ENCODE measurements around the gene ZNF526.
A peak's percentile ranks its signal among the peaks of the same experiment; 100 is the strongest.

Gene ZNF526, protein sequence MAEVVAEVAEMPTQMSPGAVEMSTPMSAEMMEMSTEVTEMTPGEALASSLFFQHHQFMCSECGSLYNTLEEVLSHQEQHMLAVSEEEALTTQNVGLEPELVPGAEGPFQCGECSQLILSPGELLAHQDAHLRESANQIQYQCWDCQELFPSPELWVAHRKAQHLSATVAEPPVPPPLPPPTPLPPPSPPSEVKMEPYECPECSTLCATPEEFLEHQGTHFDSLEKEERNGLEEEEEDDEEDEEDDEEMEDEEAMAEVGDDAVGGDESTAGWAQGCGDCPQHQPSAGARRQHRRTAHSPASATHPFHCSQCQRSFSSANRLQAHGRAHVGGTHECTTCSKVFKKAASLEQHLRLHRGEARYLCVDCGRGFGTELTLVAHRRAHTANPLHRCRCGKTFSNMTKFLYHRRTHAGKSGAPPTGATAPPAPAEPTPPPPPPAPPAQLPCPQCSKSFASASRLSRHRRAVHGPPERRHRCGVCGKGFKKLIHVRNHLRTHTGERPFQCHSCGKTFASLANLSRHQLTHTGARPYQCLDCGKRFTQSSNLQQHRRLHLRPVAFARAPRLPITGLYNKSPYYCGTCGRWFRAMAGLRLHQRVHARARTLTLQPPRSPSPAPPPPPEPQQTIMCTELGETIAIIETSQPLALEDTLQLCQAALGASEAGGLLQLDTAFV

DNA sequence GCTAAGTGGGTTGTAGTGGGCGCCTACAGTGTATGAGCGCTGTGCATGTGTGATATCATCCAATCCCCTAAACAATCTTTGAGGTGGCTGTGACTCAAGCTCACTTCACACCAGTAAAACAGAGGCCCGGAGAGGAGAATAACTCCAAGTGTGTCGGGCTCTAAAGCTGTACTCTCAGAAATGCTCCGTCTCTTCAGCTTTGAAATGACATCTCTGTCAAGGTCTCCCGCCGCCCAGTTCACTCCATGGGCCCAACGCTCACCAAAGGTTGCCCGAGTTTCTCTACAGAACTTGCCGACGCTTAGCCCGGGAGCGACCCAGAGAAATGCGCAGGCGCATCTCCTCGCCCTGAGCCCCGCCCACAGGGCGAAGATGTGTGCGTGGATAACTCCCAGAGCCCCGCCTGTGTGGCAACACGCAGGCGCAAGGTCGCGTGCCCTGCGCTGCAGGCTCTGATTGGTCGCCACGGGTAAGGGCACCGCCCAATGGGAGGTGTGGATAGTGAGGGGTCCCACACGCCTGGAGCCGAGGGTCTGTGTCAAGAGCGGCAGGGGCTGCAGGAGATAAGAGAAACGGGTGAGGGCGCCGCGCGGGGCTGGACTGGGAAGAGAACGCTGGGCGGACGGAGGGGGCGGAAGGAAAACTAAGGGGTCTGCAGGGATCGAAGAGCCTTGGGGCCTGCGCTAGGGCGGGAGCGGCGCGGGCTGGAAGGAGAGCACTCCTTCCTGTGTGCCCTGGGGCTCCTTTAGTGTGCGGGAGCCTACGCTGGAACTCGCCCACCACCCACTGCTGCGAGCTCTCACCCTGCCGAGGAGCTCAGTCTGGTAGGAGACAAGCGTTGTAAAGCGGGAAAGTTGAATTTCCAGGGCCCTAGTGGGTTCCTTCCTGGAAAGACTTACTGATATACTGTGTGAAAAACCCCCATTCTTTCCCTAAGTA lies at the start of gene ZNF526:
ZNF526 (plus strand) TSS at position 501 of the 939 bp plus-strand sequence. CDS start 4,092 bp downstream, outside the sequence.
- H3K27ac ChIP-seq (ENCODE audit: low read depth, low read length), result peak within 1 kb of the TSS; percentile 70
- H2AFZ ChIP-seq (ENCODE audit: low read length, unreplicated experiment), result peak within 1 kb of the TSS; percentile 76
- H3K4me1 ChIP-seq (ENCODE audit: control insufficient read depth, insufficient read depth, low read length, unreplicated experiment), result peaks cover 17% of the 10 kb centered on the region
- H3K27me3 ChIP-seq (ENCODE audit: insufficient read depth, low read length), result no peaks in the 10 kb centered on the region
- H3K79me2 ChIP-seq (ENCODE audit: control insufficient read depth, insufficient read depth, low read length, unreplicated experiment), result peaks cover 47% of the 10 kb centered on the region
- H3K36me3 ChIP-seq (ENCODE audit: insufficient read depth, low read length), result no peaks in the 10 kb centered on the region
- H3K4me3 ChIP-seq (ENCODE audit: low read depth, low read length), result peak within 1 kb of the TSS; percentile 96

DNA sequence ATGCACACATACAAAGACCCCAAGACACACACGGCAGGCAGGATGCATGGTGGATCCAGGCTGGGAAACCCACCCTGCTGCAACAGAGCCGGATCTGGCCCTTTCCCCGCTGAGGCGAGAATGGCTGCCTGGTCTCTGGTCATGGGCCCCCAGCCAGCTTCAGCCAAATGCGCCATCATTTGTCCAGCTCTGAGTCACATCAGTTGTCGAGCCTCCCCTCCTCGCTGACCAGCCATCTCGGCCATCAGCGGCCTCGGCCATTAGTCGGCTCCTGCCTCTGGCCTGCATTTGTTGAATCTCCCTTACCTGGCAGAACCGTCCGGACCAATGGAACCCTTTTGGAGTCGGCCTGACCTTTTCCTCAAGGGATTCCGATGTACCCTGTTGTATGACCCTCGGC lies 49.4 kb upstream of the ZNF526 start:
- Histone ChIP-seq H3K27ac (ENCODE audit: low read depth, low read length) (no peak overlapping the region), H3K27me3 (ENCODE audit: insufficient read depth, low read length) (peaks cover 6% of the 10 kb centered on the region), H3K79me2 (ENCODE audit: control insufficient read depth, insufficient read depth, low read length, unreplicated experiment) (no peaks in the 10 kb centered on the region), H3K4me1 (ENCODE audit: control insufficient read depth, insufficient read depth, low read length, unreplicated experiment) (no peaks in the 10 kb centered on the region), H3K4me3 (ENCODE audit: low read depth, low read length) (no peak overlapping the region), H2AFZ (ENCODE audit: low read length, unreplicated experiment) (no peak overlapping the region), H3K36me3 (ENCODE audit: insufficient read depth, low read length) (no peaks in the 10 kb centered on the region)

DNA sequence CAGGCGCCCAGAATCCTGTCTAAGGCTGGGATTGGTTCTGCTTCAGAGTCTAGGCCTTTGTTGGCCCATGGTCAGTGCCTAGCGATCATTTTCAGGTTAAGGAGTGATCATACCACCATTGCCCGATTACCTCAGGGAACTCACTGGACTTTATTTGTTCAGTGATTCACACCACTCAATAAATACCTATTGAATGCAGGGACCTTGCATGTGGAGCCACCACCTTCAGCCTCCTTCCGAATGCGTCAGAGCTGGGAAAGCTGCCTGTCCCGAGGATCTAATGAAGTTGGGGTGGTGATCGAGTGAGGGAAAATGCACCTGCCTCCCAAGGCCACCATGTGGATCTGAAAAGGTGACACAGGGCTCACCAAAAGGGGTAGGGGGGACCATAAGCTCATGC lies 47.9 kb upstream of the ZNF526 start:
- no peaks in the 10 kb centered on the region for H3K36me3 ChIP-seq (ENCODE audit: insufficient read depth, low read length)
- peaks cover 7% of the 10 kb centered on the region for H3K27me3 ChIP-seq (ENCODE audit: insufficient read depth, low read length)
- no peaks in the 10 kb centered on the region for H3K4me1 ChIP-seq (ENCODE audit: control insufficient read depth, insufficient read depth, low read length, unreplicated experiment)
- H3K4me3 ChIP-seq (ENCODE audit: low read depth, low read length), result no peak overlapping the region
- no peak overlapping the region for H2AFZ ChIP-seq (ENCODE audit: low read length, unreplicated experiment)
- H3K27ac ChIP-seq (ENCODE audit: low read depth, low read length), result no peak overlapping the region
- no peaks in the 10 kb centered on the region for H3K79me2 ChIP-seq (ENCODE audit: control insufficient read depth, insufficient read depth, low read length, unreplicated experiment)

DNA sequence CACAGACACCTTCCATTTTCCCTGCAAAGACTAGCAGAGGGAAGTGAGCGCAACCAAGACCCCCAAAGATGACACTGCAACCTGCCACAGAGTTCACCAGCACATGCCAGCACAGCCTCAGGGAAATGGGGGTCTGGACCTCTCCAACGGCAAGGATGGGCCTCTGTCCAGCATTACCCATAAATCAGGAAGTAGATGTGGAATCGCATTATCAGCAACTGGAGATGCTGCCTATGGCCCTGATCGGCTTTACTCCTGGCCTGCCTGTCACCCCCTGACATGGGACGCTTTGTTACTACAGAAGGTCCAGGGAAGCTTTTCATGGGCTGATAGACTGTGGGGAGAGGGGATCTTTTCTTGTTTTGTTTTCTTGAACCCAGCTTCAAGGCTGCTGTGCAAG lies 46.4 kb upstream of the ZNF526 start:
- no peaks in the 10 kb centered on the region for H3K79me2 ChIP-seq (ENCODE audit: control insufficient read depth, insufficient read depth, low read length, unreplicated experiment)
- H3K27ac ChIP-seq (ENCODE audit: low read depth, low read length), result no peak overlapping the region
- H3K4me1 ChIP-seq (ENCODE audit: control insufficient read depth, insufficient read depth, low read length, unreplicated experiment), result no peaks in the 10 kb centered on the region
- no peak overlapping the region for H3K4me3 ChIP-seq (ENCODE audit: low read depth, low read length)
- peaks cover 22% of the 10 kb centered on the region for H3K27me3 ChIP-seq (ENCODE audit: insufficient read depth, low read length)
- H3K36me3 ChIP-seq (ENCODE audit: insufficient read depth, low read length), result no peaks in the 10 kb centered on the region
- no peak overlapping the region for H2AFZ ChIP-seq (ENCODE audit: low read length, unreplicated experiment)

DNA sequence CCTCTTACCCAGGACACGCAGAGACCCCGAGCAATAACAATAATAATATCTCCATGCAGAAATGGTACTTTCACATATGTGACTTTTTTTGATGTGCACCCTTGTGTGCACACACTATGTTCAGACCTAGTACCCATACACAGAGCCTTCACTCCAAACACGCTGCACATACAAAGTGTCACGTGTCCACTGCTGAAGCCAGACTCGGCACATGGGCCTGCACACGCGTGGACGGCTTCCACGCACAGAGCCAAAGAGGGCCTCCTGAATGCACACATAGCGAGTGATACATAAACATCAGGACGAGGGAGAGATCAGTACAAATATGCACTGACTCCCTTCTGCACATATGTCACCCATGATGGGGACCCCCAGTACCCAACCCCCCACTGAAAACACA lies 45.9 kb upstream of the ZNF526 start:
- Histone ChIP-seq H2AFZ (ENCODE audit: low read length, unreplicated experiment) (no peak overlapping the region), H3K27ac (ENCODE audit: low read depth, low read length) (no peak overlapping the region), H3K27me3 (ENCODE audit: insufficient read depth, low read length) (peaks cover 26% of the 10 kb centered on the region), H3K36me3 (ENCODE audit: insufficient read depth, low read length) (no peaks in the 10 kb centered on the region), H3K4me1 (ENCODE audit: control insufficient read depth, insufficient read depth, low read length, unreplicated experiment) (no peaks in the 10 kb centered on the region), H3K4me3 (ENCODE audit: low read depth, low read length) (no peak overlapping the region), H3K79me2 (ENCODE audit: control insufficient read depth, insufficient read depth, low read length, unreplicated experiment) (no peaks in the 10 kb centered on the region)

DNA sequence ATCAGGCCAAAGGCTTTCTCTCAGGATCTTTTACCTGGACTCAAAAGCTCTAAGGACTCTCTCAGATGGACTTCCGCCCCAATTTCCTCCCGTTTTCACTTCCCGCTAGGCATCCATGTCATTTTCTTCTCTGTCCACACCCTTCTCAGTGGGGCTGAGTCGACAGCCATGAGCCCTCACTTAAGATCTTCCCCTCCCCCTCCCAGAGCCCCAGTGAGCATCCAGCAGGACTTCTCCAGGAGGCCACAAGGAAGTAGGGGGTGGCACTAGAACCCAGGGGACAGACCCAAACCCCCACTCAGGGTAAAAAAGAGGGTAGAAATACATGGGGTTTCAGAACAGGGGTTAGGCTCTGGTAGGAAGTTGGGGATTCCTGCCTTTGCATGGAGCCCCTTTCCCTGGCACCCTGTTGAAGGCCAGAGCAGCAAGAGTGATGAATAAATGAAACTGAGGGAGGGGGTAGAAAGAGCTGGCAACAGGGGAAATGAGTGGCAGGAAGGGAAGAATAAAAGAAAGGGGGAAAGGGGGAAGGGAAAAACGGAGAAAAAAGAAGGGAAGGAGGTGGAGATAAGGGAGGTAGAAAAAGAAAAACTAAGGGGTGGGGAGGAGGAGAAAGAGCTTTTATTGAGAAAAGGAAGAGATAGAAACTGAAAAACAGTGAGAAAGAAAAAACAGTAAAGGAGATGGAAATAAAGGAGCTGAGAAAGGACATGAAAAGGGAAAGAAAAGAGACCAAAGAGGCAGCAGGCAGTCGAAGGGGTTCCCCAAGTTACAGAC lies 45.0 kb upstream of the ZNF526 start:
- Histone ChIP-seq H3K4me3 (ENCODE audit: low read depth, low read length) (peak overlapping the region; percentile 74), H3K79me2 (ENCODE audit: control insufficient read depth, insufficient read depth, low read length, unreplicated experiment) (no peaks in the 10 kb centered on the region), H3K27ac (ENCODE audit: low read depth, low read length) (no peak overlapping the region), H3K4me1 (ENCODE audit: control insufficient read depth, insufficient read depth, low read length, unreplicated experiment) (no peaks in the 10 kb centered on the region), H3K27me3 (ENCODE audit: insufficient read depth, low read length) (peaks cover 36% of the 10 kb centered on the region), H2AFZ (ENCODE audit: low read length, unreplicated experiment) (no peak overlapping the region), H3K36me3 (ENCODE audit: insufficient read depth, low read length) (no peaks in the 10 kb centered on the region)

DNA sequence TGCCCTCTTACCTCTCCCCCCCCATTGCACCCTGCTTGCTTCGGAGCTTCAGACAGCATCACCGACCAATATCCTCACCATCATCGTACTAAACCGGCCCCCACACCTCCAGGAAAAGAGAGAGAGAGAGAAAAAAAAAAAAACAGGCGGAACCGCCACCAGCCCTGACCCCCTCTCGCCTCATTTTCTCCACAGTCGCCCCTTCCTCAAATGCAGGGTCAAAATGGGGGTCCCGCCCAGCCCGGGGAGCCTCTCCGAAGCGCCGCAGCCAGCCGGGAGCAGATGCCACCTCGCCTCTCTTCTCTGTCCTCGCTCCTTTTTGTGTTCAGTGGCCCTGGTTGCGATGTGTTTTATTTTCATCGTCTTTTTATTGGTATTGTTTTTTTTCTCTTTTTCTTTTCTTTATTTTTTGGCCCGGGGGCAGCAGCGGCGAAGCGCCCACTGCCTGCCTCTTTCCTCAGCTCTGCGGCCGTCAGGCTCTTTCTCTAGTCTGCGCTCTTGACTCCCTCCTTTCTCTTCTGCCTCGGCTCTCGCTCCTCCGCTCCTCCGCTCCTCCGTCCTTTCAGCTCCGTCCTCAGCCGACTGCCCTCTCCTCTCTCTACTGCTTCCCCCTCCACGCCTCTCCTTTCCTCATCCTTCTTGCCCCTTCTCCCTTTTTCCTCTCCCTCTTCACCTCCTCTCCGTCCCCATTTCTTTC lies 44.0 kb upstream of the ZNF526 start:
- no peaks in the 10 kb centered on the region for H3K36me3 ChIP-seq (ENCODE audit: insufficient read depth, low read length)

DNA sequence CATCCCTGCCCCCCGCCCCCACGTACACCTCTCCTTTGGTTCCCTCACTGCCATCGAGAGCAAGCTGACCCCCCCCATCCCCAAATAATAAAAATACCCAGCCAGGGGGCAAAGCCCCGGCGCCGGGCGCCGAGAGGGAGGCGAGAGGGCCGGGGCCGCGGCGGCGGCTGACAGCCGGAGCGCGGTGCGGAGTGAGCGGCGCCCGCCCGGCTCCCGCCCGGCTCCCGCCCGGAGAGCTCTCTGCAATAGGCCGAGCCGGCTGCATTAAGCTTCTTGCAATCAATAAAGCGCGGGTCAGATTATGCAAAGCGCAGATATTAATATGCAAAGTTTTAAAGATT lies 43.5 kb upstream of the ZNF526 start:
- no peaks in the 10 kb centered on the region for H3K4me1 ChIP-seq (ENCODE audit: control insufficient read depth, insufficient read depth, low read length, unreplicated experiment)
- no peak overlapping the region for H3K27ac ChIP-seq (ENCODE audit: low read depth, low read length)
- no peaks in the 10 kb centered on the region for H3K36me3 ChIP-seq (ENCODE audit: insufficient read depth, low read length)
- peaks cover 37% of the 10 kb centered on the region for H3K27me3 ChIP-seq (ENCODE audit: insufficient read depth, low read length)
- peak overlapping the region; percentile 74 for H3K4me3 ChIP-seq (ENCODE audit: low read depth, low read length)
- H2AFZ ChIP-seq (ENCODE audit: low read length, unreplicated experiment), result peak overlapping the region; percentile 38
- H3K79me2 ChIP-seq (ENCODE audit: control insufficient read depth, insufficient read depth, low read length, unreplicated experiment), result no peaks in the 10 kb centered on the region

More for the DNA sequence above, 44.0 kb upstream of the ZNF526 start:
- peaks cover 37% of the 10 kb centered on the region for H3K27me3 ChIP-seq (ENCODE audit: insufficient read depth, low read length)
- H2AFZ ChIP-seq (ENCODE audit: low read length, unreplicated experiment), result peak overlapping the region; percentile 38
- H3K4me3 ChIP-seq (ENCODE audit: low read depth, low read length), result peak overlapping the region; percentile 74
- H3K4me1 ChIP-seq (ENCODE audit: control insufficient read depth, insufficient read depth, low read length, unreplicated experiment), result no peaks in the 10 kb centered on the region
- no peak overlapping the region for H3K27ac ChIP-seq (ENCODE audit: low read depth, low read length)
- no peaks in the 10 kb centered on the region for H3K79me2 ChIP-seq (ENCODE audit: control insufficient read depth, insufficient read depth, low read length, unreplicated experiment)

DNA sequence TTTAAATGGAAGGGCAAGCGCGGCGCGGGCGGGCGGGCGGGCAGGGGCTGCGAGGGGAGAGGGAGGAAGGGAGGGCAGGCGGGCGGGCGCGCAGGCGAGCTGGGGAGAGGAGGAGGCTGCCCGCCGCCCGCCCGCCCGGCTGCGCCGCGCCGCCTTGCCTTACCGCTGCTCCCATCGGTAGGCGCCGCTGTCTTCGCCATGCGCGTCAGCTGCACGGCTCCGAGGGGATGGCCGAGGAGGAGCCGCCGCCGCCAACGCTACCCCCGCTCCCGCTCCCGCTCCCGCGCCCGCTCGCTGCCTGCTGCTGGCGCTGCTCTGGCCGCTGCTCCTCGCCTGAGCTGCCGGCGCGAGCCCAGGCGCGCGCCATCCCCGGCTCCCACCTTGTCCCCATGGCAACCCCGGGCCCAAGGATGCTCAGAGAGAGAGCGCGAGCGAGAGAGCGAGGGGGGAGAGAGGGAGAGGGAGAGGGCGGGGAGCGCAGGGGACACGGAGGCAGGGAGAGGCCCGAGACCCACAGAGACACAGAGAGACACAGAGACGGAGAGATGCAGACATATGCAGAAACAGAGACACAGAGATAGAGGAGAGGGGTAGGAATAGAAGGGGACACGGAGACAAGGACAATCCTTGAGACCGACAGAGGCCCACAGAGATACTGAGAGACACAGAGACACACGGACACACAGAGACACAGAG lies 43.0 kb upstream of the ZNF526 start:
- Histone ChIP-seq H3K4me3 (ENCODE audit: low read depth, low read length) (peak overlapping the region; percentile 74), H3K36me3 (ENCODE audit: insufficient read depth, low read length) (no peaks in the 10 kb centered on the region), H3K4me1 (ENCODE audit: control insufficient read depth, insufficient read depth, low read length, unreplicated experiment) (no peaks in the 10 kb centered on the region), H2AFZ (ENCODE audit: low read length, unreplicated experiment) (no peak overlapping the region), H3K79me2 (ENCODE audit: control insufficient read depth, insufficient read depth, low read length, unreplicated experiment) (no peaks in the 10 kb centered on the region), H3K27me3 (ENCODE audit: insufficient read depth, low read length) (peaks cover 37% of the 10 kb centered on the region), H3K27ac (ENCODE audit: low read depth, low read length) (no peak overlapping the region)

All from ACC112 (cell line).